Activated naive CD4-positive, alpha-beta T cell treated with anti-CD3 and anti-CD28 coated beads, Interleukin-2, amount 50 U/mL, for 72 hours (primary cell): ENCODE results near the gene COL4A1. TPM values are rescaled to one million over a fixed set of nuclear protein-coding genes. Genes with fewer than 3 reads are reported as not detected.

Experiments used
- ATAC-seq, 2 donors: fragments of 150-1000 bp; cut with Tn5 transposase; 2 replicates each; pipeline ENCODE4 v1.10.0; 2021; ENCODE audit warnings: mild to moderate bottlenecking in 2 of 2, moderate library complexity in 2 of 2
- DNase-seq, 2 donors: peaks; one replicate each; pipeline ENCODE4 v3.0.0; 2021 to 2022; ENCODE audit warnings: low spot score in 2 of 2
- H3K27ac Mint-ChIP-seq, 2 donors: one replicate each; pipeline ENCODE4 v1.8.0; 2022; ENCODE audit warnings: mild to moderate bottlenecking in 2 of 2, mixed read lengths in 2 of 2
- H3K36me3 Mint-ChIP-seq, 2 donors: one replicate each; pipeline ENCODE4 v1.8.0; 2022; ENCODE audit warnings: mixed read lengths in 2 of 2
- H3K9me3 Mint-ChIP-seq, 2 donors: one replicate each; pipeline ENCODE4 v1.8.0; 2022; ENCODE audit warnings: mixed read lengths in 2 of 2
- total RNA-seq, 2 donors: library from RNA; stranded (reverse); gene quantifications; one replicate each; pipeline ENCODE4 v1.2.3, GENCODE V29; 2022

The COL4A1 gene
- total RNA-seq, 2 donors from 2014 or later: 0.14 TPM; not detected in 1

DNA sequence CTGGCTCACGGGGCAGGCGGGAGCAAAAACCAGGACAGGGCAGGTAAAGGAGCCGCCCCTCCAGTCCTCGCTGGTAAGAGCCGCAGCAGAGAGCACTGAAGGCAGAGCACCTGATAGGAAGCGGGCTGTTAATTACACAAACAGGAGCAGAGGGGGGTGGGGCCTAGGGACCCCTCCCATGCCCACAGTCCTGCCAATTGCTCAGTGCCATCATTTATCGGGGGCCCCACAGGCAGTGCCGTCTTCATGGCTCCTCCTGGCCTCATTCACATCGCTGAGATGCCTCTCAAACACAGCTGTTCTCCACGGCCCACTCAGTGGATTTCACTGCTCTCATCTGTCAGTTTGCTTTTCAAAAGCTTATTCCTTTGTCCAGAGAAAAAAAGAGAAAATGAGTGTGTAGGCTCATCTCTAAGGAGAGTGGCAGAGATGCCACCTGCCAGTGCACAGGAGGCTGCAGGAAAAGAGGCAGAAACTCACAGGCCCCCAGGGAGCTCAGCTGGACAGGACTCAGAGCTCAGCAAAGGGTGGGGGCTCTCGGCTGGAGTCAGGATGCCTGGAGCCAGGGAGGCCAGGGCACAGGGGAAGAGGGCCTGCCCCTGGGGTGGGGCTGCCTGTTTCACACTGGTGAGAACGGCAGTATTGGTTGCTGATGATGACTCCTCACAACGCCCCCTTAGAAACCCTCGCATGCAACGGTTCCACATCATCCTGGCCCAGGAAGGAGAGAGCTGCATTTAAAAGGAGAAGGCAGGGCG is 174.6 kb downstream of the COL4A1 start:
- Mint-ChIP-seq H3K27ac (no peak overlapping the region), H3K36me3 (no peaks in the 10 kb centered on the region), H3K9me3 (no peaks in the 10 kb centered on the region)
- DNase-seq (no peak), ATAC-seq (no peak)

DNA sequence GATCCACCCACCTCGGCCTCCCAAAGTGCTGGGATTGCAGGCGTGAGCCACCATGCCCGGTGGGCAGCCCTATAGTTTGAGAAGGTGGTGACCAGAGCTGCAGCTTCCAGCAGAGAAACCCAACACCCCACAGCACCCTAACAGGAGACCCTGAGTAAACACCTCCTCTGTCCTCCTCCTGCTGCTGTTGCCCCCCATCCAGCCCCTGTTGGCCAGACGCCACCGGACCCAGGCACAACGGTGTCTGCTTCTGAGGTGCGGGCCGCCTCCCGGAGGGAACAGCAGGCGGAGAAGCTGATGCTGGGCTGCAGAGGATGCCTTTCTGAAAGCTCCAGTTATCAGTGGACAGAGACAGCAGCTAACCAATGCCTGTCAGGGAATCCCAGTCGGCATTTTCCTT is 175.5 kb downstream of the COL4A1 start:
- no peak for DNase-seq
- Mint-ChIP-seq H3K27ac (no peak overlapping the region), H3K9me3 (no peaks in the 10 kb centered on the region), H3K36me3 (no peaks in the 10 kb centered on the region)
- no peak for ATAC-seq

DNA sequence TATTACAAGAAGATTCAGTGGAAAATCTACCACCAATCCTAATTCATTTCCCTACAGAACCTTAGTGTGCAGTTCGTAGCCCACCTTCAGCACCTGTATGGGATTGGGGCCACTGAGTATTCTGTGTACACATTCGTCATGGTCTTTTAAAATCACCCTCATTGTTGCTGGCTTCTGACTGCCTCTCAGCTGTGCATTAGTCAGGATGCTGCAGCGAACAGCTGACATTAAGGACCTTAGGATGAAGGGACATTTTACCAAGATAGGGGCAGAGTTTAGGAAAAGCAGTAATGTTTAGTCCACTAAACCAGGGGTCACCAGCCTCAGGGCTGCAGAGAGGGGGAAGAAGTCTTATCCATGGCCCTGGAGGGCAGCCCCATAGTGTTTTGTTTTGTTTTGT is 176.5 kb downstream of the COL4A1 start:
- no peak for ATAC-seq
- Mint-ChIP-seq H3K36me3 (no peaks in the 10 kb centered on the region), H3K27ac (no peak overlapping the region), H3K9me3 (no peaks in the 10 kb centered on the region)
- DNase-seq: no peak

DNA sequence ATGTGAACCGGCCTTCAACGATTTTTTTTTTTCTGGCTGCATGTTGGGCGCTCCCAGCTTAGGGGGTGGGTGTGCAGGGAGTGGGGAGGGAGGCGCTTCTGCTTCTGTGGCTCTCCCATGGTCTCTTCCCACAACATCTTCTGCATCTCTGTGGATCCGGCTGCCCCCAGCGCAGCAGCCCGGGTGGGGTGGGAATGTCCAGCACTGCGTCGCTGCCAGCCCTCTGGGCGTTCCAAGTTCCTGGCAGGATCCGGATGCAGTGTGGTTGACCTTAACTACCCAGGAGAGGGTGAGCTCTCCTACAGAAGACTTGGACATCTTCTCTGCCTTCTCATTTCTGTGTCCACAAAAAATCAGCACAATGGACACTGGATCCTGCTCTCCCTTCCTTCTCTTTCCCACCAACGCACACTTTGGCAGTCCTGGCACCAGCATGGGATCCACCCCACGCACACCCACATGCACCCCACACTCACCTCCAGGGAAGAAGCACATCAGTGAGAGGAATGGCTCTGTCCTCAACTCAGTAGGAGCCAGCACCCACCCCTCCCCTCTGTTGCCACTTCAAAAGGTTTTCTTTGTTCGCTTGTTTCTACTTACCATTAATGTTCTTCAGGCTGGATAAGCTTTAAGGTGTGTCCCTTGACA is 177.3 kb downstream of the COL4A1 start:
- no peak overlapping the region for H3K27ac Mint-ChIP-seq
- H3K36me3 Mint-ChIP-seq: no peaks in the 10 kb centered on the region
- no peak for ATAC-seq
- no peaks in the 10 kb centered on the region for H3K9me3 Mint-ChIP-seq
- DNase-seq: no peak

DNA sequence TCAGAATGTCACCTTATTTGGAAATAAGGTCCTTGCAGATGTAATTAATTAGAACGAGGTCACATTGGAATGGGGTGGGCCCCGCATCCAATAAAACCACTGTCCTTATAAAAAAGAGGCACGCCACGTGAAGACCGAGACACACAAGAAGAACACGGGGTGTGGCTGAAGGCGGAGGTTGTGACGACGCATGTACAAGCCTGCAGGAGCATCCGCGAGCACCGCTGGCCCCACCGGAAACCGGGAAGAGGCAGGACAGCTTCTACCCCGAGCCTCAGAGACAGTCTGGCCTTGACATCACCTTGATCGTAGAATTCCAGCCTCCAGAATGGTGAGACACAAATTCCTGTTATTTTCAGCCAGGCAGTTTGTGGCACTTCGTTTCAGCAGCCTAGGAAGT is 177.9 kb downstream of the COL4A1 start:
- DNase-seq: no peak
- Mint-ChIP-seq H3K27ac (no peak overlapping the region), H3K9me3 (no peaks in the 10 kb centered on the region), H3K36me3 (no peaks in the 10 kb centered on the region)
- ATAC-seq: no peak

DNA sequence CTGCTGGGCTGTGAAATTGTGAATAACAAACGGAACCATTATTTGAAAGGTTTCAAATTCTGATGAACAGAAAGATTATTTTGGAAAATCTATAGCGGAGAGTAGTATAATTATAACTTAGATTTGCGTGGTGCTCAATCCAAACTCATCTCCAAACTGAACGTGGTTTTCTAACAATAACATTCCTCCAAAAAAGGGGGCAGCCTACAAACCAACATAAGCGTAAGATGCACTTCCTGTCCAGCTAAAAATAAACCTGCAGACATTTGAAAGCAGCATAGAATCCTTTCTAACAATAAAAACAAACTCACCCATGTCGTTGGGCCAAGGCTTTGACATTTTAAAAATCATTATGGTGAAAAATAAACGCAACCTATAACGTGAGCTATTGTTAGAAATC is 178.4 kb downstream of the COL4A1 start:
- DNase-seq (no peak), ATAC-seq (no peak)
- Mint-ChIP-seq H3K36me3 (no peaks in the 10 kb centered on the region), H3K9me3 (no peaks in the 10 kb centered on the region), H3K27ac (no peak overlapping the region)

DNA sequence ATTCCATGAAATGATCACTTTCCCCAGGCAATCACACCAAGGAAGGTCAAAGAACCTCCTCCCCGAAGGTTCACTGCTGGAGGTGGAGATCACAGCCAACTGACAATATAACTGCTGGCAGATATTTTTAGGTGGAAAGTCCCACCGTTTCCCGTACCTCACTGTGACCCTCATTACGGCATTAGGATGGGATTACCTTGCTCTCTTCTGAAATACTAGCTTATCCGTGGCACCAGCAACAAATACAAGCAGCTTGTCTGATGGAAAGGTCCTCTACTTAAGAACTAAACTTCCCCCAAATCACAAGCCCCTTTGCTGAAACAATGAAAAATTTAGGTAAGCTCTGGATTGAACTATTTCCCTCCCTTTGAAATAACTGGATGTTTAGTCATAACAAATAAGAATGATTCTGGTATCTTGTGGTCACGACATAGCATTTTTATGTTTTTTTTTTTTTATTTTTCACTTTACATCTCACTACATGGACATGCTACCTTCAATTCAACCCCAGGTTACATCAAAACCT is 178.9 kb downstream of the COL4A1 start:
- no peak for DNase-seq
- ATAC-seq: no peak
- Mint-ChIP-seq H3K9me3 (no peaks in the 10 kb centered on the region), H3K36me3 (no peaks in the 10 kb centered on the region), H3K27ac (no peak overlapping the region)

DNA sequence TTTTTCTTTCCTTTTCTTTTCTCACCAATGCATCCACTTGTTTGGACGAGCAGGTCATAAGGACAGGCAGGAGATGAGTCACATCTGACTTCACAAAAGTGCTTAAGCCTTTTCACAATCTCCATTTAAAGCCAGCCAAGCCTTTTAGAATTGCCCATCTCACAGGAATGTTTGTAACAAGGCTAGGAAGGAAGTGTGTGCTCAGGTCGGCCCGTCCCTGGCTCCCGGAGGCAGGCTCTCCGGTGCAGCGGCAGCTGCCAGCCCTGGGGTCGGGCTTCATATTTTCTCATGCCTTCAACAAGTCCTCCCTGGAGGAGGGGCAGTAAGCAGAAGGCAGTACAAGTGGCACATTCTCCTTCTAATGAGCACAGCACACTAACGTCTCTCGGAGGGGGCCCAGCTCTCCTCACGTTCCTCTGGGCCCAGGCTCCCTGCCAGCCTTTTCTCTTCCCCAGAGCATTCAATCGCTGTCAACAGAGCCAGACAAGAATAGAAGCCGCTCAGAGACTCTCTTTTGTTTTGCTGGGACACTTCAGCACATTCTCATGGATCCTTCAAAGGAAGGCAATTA is 180.5 kb downstream of the COL4A1 start:
- H3K36me3 Mint-ChIP-seq: no peaks in the 10 kb centered on the region
- H3K27ac Mint-ChIP-seq: no peak overlapping the region
- H3K9me3 Mint-ChIP-seq: no peaks in the 10 kb centered on the region
- DNase-seq: no peak
- ATAC-seq: no peak

DNA sequence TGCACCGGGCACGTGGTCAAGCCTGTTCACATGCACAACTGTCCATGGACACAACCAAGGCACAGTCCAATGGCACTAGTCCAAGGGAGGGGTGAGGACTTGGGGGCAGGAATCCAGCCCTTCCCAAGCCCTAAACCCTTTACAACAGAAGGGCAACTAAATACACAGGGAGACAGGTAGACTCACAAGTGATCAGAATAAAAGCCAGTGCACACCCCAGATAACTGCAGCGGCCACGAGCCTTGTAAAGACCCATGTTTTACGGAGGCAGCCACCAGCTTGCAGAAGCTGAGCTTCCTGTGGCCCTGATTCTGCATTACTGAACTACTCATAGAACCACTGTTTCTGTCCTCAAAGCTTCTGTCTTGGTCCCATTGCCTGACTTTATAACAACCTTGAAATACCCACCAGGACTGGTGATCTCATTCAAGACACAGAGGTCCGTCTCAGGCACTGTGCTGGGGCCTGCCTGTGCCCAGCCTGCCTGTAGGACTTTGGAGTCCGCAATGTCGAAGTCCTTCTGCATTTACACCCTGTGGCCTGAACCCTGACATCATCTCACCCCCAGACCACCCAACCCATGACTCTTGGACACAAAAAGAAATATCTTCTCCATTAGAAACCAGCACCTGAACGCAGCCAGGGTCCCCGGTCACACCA is 181.2 kb downstream of the COL4A1 start:
- DNase-seq (no peak), ATAC-seq (no peak)
- Mint-ChIP-seq H3K36me3 (no peaks in the 10 kb centered on the region), H3K27ac (no peak overlapping the region), H3K9me3 (no peaks in the 10 kb centered on the region)

DNA sequence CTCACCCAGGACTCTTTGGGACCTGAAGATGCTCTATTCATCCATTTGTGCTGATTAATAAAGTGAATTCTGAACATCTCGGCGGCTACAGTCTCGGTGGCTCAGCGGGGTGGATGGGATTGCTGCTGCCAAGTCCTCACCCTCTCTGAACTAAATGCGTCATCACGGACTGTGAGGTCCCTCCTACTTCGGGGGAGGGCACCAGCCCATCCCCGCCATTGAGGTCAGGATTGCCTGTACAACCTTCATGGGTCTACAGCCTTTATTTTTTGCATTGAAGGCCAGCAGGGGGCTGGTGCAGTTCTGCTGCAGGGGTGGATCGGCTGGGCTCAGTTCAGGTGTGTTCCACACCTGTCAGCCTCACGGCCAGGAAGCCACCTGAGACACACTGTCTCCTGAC is 181.8 kb downstream of the COL4A1 start:
- DNase-seq (no peak), ATAC-seq (no peak)
- no peaks in the 10 kb centered on the region for H3K9me3 Mint-ChIP-seq
- H3K36me3 Mint-ChIP-seq: no peaks in the 10 kb centered on the region
- H3K27ac Mint-ChIP-seq: no peak overlapping the region

DNA sequence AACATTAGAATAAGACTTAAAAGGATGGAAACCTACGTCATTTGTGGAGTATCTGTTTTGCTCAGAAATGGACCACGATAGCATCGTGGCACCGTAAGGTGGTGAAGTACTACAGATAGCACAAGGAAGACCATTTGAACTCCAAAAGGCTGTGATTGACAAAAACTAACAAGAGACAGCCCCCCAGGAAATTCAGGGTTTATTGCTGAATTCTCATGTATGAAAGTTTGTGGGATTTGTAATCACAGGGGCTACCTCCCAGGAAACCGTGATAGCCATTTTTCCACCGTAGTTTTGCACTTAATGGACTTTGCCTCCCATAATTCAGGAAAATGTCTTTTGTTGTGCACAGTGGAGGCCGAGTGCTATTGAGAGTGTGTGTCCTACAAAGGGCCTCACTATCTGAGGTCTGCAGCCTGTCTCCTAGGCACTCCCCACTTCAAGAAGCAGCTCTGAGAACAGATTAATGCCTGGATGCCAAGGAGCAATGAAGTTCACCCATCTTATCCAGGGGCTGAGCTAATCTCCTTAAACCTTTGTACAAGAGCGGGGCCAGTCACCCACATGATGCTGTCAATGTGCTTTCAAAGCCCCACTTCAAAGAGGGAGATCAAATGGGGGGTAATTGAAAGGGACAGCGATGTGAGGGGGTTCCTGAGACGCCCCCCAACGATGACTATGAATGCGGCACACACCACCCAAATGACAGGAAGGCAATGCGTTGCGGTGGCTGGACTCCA is 182.6 kb downstream of the COL4A1 start:
- Mint-ChIP-seq H3K27ac (no peak overlapping the region), H3K36me3 (no peaks in the 10 kb centered on the region), H3K9me3 (no peaks in the 10 kb centered on the region)
- ATAC-seq (peak in 1 of 2 donors; percentile 44), DNase-seq (no peak)

DNA sequence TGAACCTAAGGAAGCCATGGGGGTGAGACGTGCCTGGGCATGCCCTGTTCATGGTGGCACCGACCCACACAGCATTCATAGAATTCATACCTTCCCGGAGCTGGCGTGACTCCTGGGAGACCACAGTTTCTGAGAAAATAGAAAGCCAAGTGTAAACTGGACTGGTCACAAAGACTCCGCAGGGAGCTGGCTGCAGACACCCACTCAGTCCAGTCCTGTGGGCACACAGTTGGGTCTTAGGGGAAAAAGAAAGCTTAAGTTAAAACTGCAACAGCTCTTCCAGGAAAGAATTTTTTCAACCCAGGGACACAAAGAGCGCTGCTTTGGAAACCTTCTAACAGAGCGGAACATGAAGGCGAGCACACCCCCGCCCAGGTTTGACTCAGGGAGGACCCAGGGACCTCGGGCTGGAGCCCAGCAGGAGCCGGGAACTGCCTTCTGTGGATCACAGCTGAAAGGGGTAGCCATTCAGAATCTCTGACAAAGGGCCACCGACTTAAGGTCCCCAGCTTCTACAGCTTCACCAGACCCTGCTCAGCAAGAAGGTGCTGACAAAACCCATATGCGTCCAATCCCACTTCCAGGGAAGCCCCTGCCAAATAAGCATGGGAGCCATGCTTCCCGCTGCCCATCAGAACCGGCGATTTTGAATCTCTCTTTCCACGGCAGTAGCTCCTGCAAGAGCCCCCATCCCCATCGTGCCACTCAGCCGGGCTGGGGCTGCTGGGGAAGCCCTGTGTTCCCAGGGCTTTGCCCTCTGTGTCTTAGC is 183.7 kb downstream of the COL4A1 start:
- DNase-seq (no peak), ATAC-seq (no peak)
- H3K27ac Mint-ChIP-seq: no peak overlapping the region
- H3K9me3 Mint-ChIP-seq: no peaks in the 10 kb centered on the region
- H3K36me3 Mint-ChIP-seq: no peaks in the 10 kb centered on the region

DNA sequence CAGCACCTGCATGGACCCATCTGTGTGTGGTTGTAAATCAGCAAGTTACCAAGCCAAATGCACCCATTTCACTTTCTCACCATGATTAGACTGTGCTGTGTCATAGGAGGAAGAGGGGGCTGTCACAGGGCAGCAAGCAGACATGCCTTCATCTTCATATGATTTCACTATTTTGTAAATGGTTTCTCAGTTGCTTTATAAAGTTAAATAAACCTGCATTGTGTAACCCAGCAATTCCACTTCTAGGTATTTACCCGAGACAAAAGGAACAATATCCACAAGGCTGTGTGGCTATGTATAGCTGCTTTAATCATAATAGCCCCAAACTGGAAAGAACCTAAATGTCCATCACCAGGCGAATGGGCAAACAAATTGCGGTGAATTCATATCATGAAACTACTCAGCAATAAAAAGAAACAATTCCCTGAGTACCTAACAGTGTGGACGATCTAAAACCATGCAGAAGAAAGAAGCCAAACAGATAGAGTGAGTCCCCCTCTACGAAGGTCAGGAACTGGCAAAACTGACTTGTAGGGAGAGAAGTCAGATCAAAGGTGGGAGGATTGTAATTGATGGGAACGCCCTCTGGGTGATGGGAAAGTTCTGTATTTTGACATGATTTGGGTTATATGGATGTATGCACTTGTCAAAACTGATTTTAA is 185.4 kb downstream of the COL4A1 start:
- no peak overlapping the region for H3K27ac Mint-ChIP-seq
- no peaks in the 10 kb centered on the region for H3K9me3 Mint-ChIP-seq
- no peaks in the 10 kb centered on the region for H3K36me3 Mint-ChIP-seq
- ATAC-seq (no peak), DNase-seq (no peak)

DNA sequence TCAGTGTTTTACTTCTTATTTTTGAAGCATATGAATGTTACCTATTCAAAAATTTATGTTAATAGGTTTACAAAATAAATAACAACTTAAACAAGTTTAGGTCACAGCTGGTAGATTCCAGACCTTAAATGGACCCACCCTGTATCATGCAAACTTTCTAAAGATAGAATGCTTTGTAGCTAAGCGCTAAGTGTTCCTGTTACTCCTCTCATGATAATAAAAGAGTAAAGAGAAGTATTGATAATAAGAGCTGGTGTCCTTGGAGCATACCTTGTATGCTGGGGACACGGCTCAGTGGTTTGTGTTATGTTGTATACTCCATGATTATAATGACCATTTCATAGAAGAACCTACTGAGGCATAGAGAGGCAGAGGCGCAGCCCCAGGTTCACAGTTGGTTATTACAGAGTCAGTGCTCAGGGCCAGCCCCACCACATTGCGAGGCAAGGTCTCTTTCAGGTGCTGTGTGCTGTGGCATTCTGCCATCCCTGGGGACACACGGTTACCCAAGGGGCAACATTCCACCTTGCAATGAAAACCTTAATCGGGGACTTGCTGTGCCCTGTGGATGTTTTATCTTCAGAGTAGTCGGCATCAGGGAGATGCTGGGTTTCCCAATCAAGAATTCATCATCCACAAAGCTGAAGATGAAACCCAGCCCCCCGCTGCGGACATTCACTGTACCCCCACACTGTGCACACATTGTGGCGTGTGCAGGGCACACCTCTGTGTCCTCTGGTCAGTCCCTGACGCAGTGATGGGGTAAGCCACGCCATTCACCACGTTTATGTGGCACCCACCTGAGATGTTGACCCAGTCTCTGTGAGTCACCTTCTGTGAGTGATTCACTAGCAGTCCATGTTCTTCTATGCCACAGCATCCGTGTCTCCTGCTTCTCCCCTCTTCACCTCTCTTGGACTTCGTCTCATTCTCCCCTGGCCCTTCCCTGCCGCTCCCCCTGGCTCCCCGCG is 186.7 kb downstream of the COL4A1 start:
- Mint-ChIP-seq H3K36me3 (no peaks in the 10 kb centered on the region), H3K27ac (no peak overlapping the region), H3K9me3 (no peaks in the 10 kb centered on the region)
- DNase-seq: no peak
- no peak for ATAC-seq

DNA sequence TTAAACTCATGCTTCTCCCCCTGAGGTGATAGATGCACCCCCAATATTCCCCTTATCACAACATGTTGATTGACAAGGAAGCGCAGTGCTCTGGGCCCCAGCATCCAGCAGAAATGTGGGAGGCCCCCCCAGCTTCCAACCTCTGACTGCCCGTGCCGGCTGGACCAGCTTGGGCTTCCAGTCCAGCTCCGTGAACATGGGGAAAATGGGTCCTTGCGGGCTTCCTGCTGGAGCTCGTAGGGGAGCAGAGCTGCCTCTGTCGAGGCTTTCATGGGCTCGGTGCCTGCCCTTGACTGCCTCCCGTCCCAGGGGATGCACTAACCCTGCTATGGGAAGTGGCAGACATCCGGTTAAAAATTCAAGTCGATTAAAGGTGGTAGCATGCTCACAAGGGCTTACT is 188.9 kb downstream of the COL4A1 start:
- no peaks in the 10 kb centered on the region for H3K9me3 Mint-ChIP-seq
- ATAC-seq: no peak
- no peak for DNase-seq
- no peak overlapping the region for H3K27ac Mint-ChIP-seq
- no peaks in the 10 kb centered on the region for H3K36me3 Mint-ChIP-seq
